Keratinocyte (primary cell): ENCODE measurements around the gene CGREF1.

Source experiments
- EZH2 ChIP-seq: IDR thresholded peaks from one replicate; pipeline ENCODE4 v1.6.1; 2012; ENCODE audit warnings: inconsistent platforms, mild to moderate bottlenecking, low read length, moderate library complexity
- TF ChIP-seq, protein P1 (sequence below), 3 experiments: IDR thresholded peaks in 1 of 3; conservative IDR thresholded peaks in 1 of 3; optimal IDR thresholded peaks in 1 of 3; 2 replicates in 2 of 3; 3 replicates in 1 of 3; pipeline versions ENCODE3 to v1.5.1; 2011; ENCODE audit warnings: low read length in 3 of 3, mild to moderate bottlenecking in 3 of 3, moderate library complexity in 2 of 3, control low read depth in 1 of 3, inconsistent platforms in 1 of 3; ENCODE audit not compliant: insufficient read depth in 2 of 3; ENCODE audit errors: extremely low read depth in 1 of 3

DNA sequence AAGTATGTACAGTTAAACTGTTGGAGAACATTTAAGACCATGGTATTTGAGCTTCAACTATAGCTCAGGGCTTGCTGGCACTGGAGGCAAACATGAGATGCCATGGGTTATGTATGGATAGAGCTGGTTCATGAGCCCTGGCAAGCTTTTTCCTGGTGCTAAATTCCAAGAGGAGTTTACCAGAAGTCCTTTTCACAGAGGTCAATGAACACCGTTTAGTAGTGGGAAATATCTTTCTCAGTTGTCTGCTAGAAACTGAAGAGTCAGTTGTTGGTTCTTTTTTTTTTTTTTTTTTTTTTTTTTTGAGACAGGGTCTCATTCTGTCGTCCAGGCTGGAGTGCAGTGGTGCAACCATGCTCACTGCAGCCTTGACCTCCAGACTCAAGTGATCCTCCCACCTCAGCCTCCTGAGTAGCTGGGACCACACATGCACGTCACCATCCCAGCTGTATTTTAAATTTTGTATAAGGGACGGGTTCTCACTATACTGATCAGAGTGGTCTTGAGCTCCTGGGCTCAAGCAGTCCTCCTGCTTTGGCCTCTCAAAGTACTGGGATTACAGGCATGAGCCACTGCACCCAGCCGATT is 31.0 kb downstream of the CGREF1 start:
- TF ChIP-seq, protein P1, sequence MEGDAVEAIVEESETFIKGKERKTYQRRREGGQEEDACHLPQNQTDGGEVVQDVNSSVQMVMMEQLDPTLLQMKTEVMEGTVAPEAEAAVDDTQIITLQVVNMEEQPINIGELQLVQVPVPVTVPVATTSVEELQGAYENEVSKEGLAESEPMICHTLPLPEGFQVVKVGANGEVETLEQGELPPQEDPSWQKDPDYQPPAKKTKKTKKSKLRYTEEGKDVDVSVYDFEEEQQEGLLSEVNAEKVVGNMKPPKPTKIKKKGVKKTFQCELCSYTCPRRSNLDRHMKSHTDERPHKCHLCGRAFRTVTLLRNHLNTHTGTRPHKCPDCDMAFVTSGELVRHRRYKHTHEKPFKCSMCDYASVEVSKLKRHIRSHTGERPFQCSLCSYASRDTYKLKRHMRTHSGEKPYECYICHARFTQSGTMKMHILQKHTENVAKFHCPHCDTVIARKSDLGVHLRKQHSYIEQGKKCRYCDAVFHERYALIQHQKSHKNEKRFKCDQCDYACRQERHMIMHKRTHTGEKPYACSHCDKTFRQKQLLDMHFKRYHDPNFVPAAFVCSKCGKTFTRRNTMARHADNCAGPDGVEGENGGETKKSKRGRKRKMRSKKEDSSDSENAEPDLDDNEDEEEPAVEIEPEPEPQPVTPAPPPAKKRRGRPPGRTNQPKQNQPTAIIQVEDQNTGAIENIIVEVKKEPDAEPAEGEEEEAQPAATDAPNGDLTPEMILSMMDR (optimal IDR thresholded peaks at IDR 0.05 in 1 of 3, IDR thresholded peaks at IDR 0.05 in 1 of 3, conservative IDR thresholded peaks at IDR 0.05 in 1 of 3; ENCODE audit: extremely low read depth in 1 of 3, insufficient read depth in 2 of 3, low read length in 3 of 3) = no peak
- TF ChIP-seq EZH2 = no peak
